ENCODE results near the gene ARHGAP22.

ARHGAP22 gene

DNA sequence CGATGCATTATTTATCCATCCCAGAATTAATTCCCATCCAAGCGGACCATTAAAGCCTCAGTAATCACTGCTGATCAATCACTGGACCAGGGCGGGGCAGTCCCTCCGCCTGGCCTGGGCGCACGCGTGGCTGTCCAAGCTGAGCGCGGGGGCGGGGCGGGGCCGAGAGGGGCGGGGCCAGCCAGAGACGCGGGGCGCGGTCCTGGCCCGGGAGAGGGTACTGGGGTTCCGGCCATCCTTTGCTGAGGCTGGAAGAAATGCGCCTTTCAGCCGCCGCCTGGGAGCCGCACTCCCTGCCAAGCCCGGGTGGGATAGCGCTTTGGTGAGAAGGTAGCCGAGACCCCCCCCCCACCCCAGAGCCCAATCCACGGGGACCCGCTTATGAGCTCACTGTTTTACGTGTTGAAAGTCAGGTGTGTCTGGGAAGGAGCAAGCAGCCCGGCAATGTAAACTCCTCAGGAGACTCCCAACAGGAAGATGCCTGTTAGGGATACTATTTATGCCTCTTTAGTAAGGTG is at the start of gene ARHGAP22:
Gene ARHGAP22 (minus strand): TSS at position 83 of the 518 bp plus-strand sequence. CDS start 277 bp downstream, outside the sequence.
- peaks cover 68% of the 10 kb centered on the region for H3K27me3 Mint-ChIP-seq (ENCODE audit: low read depth, poor library complexity)
- TF ChIP-seq, protein P1, sequence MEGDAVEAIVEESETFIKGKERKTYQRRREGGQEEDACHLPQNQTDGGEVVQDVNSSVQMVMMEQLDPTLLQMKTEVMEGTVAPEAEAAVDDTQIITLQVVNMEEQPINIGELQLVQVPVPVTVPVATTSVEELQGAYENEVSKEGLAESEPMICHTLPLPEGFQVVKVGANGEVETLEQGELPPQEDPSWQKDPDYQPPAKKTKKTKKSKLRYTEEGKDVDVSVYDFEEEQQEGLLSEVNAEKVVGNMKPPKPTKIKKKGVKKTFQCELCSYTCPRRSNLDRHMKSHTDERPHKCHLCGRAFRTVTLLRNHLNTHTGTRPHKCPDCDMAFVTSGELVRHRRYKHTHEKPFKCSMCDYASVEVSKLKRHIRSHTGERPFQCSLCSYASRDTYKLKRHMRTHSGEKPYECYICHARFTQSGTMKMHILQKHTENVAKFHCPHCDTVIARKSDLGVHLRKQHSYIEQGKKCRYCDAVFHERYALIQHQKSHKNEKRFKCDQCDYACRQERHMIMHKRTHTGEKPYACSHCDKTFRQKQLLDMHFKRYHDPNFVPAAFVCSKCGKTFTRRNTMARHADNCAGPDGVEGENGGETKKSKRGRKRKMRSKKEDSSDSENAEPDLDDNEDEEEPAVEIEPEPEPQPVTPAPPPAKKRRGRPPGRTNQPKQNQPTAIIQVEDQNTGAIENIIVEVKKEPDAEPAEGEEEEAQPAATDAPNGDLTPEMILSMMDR (IDR thresholded peaks at IDR 0.05): no peak
- no peaks in the 10 kb centered on the region for H3K9me3 Mint-ChIP-seq
- H3K27ac Mint-ChIP-seq: no peak within 1 kb of the TSS
- no peaks in the 10 kb centered on the region for H3K36me3 Mint-ChIP-seq (ENCODE audit: low read depth)
- H3K4me1 Mint-ChIP-seq: peaks cover 4% of the 10 kb centered on the region
- H3K4me3 Mint-ChIP-seq: peak within 1 kb of the TSS; percentile 77
- peak; percentile 64 for DNase-seq

DNA sequence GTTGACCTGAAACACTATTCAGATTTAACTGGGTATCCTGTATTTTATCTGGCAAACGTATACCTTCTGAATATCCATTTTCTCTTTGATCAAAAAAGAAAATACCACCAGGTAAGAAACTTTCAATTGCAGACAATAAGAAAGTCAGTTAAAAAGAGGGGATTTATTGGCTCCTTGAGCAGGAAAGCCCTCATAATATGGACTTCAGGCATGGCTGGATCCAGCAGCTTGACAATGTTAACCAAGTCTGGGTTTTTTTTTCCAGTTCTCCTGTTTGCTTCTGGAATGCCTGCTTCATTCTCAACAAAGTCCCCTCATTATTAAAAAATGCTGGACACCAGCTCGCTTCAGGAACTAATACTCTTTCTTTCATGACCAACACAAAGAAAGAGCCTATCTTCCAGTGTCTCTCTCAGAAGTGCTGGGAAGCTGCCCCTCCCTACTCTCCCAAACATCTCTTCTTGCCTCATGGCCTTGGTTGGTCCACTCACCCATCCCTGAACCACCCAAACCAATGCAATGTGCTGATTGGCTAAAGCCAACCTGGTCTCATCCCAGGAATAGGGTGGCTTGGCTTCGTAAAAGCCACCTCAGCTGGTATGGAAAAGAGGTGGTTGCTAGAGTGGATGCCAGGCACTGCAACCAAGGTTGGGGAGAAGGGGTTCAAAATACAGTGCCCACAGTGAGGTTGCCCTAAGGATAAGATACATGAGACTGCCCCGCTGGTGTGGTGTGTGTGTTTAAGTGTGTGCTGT is 49.2 kb upstream of the ARHGAP22 start:
- Mint-ChIP-seq H3K4me1 (peaks cover 4% of the 10 kb centered on the region), H3K36me3 (ENCODE audit: low read depth) (no peaks in the 10 kb centered on the region), H3K9me3 (no peaks in the 10 kb centered on the region), H3K4me3 (no peak overlapping the region), H3K27me3 (ENCODE audit: low read depth, poor library complexity) (peaks cover 74% of the 10 kb centered on the region), H3K27ac (no peak overlapping the region)
- no peak for DNase-seq
- TF ChIP-seq, protein P1 (IDR thresholded peaks at IDR 0.05): no peak

DNA sequence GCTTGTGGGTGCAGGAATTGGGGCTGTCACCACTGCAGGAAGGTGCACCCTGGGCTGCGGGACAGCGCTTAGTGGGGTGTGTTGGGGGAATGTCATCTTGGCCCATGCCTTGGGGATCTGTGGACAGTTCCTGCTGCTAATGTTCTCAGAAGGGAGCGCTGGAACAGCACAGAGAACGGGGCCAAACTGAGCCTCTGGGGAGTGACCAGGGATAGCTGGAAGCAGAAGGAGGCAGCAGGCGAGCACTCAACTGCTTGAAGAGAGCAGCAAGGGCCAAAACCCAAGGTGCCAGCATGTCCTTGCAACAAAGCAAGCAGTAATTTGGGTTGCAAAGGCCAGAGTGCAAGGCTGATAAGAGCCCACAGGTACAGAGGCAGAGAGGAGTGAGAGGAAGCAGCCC is 48.5 kb upstream of the ARHGAP22 start:
- no peaks in the 10 kb centered on the region for H3K9me3 Mint-ChIP-seq
- H3K27ac Mint-ChIP-seq: no peak overlapping the region
- H3K36me3 Mint-ChIP-seq (ENCODE audit: low read depth): no peaks in the 10 kb centered on the region
- H3K4me1 Mint-ChIP-seq: peaks cover 4% of the 10 kb centered on the region
- TF ChIP-seq, protein P1 (IDR thresholded peaks at IDR 0.05): no peak
- DNase-seq: no peak
- H3K27me3 Mint-ChIP-seq (ENCODE audit: low read depth, poor library complexity): peaks cover 72% of the 10 kb centered on the region
- H3K4me3 Mint-ChIP-seq: no peak overlapping the region

DNA sequence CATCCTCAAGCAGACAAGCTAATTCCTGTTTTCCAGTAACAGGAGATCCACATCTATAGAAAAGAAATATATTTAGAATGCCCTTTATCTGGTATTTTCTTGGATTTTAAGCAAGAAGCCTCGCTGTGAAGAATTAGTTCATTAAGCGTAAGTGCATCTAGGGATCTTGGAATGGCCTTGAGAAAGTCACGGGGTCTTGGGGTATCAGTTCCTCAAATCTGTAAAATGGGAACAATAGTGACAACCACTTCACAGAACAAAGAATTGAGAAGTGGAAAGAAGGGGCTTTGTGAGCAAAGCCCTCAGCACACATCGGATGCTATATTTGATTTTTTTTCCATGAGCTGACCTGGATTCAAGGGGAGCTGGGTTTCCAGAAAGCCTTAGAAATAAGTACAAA is 47.5 kb upstream of the ARHGAP22 start:
- Mint-ChIP-seq H3K4me1 (peaks cover 4% of the 10 kb centered on the region), H3K4me3 (no peak overlapping the region), H3K27me3 (ENCODE audit: low read depth, poor library complexity) (peaks cover 68% of the 10 kb centered on the region), H3K9me3 (no peaks in the 10 kb centered on the region), H3K36me3 (ENCODE audit: low read depth) (no peaks in the 10 kb centered on the region), H3K27ac (no peak overlapping the region)
- no peak for DNase-seq
- TF ChIP-seq, protein P1 (IDR thresholded peaks at IDR 0.05): no peak

DNA sequence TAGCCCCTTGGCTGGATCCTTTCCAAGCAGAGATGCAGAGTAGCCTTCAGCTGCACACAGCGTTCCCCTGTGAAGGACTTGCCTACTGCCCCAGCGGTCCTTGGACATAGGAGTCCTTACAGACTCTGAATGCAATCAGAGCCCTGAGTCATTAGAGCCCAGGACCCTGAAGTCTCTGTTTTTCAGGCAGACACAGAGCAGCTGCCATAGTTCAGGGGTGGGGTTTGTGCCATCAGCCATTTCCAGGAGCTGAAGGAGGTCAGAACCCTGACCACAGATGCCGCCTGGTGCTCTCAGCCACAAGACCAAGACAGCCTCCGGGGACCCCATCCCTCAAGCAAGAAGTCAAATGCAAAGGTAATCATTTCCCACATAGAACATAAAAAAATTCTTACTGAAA is 47.0 kb upstream of the ARHGAP22 start:
- Mint-ChIP-seq H3K4me1 (peaks cover 4% of the 10 kb centered on the region), H3K4me3 (no peak overlapping the region), H3K27ac (no peak overlapping the region), H3K27me3 (ENCODE audit: low read depth, poor library complexity) (peaks cover 67% of the 10 kb centered on the region), H3K36me3 (ENCODE audit: low read depth) (no peaks in the 10 kb centered on the region), H3K9me3 (no peaks in the 10 kb centered on the region)
- TF ChIP-seq, protein P1 (IDR thresholded peaks at IDR 0.05): no peak
- no peak for DNase-seq

- Mint-ChIP-seq H3K27me3 (ENCODE audit: low read depth, poor library complexity) (peaks cover 64% of the 10 kb centered on the region), H3K27ac (no peak overlapping the region), H3K9me3 (no peaks in the 10 kb centered on the region), H3K36me3 (ENCODE audit: low read depth) (no peaks in the 10 kb centered on the region), H3K4me1 (peaks cover under 1% of the 10 kb centered on the region), H3K4me3 (no peak overlapping the region)
- DNase-seq: no peak
- TF ChIP-seq, protein P1 (IDR thresholded peaks at IDR 0.05): no peak
Observed at GRCh38 chr10:48651293-48651692, 46.4 kb upstream of the ARHGAP22 start.
